MM.1S (cell line): ENCODE results near the gene UBFD1.

Experiments used
- CTCF ChIP-seq: fragments of 300-600 bp; sonication (generic); IDR thresholded peaks from 2 replicates; pipeline ENCODE4 v1.5.1; 2016; ENCODE audit warnings: antibody characterized with exemption, low read length, mixed read lengths
- EZH2 ChIP-seq: fragments of 300-600 bp; sonication (generic); optimal IDR thresholded peaks from 2 replicates; pipeline ENCODE3; 2017; ENCODE audit warnings: low read depth, mild to moderate bottlenecking, antibody characterized with exemption, low read length, mixed read lengths
- EZH2phosphoT487 ChIP-seq: fragments of 300-600 bp; sonication (generic); IDR thresholded peaks from 2 replicates; pipeline ENCODE4 v1.6.1; 2018; ENCODE audit warnings: antibody characterized with exemption, low read length

GRCh38 chr16:23523321-23523720 is 34.2 kb upstream of the UBFD1 start:
- no peak for TF ChIP-seq CTCF
- no peak for TF ChIP-seq EZH2
- no peak for TF ChIP-seq EZH2phosphoT487
